B cell (primary cell): Measurements from ENCODE around the gene NUDT14. TPM values are rescaled to one million over a fixed set of nuclear protein-coding genes. Genes with fewer than 3 reads are reported as not detected.

Experiments
- ATAC-seq: fragments of 200-7000 bp; cut with Tn5 transposase; one replicate; pipeline ENCODE4 v1.10.0; 2021; ENCODE audit warnings: low read depth, mild to moderate bottlenecking, moderate number of reproducible peaks, moderate library complexity
- CTCF ChIA-PET: fragments of 350-600 bp; sonication (Branson Sonifier 250); formaldehyde crosslinking; loops from one replicate; lab custom pipeline; 2021; ENCODE audit warnings: antibody characterized with exemption, inconsistent platforms; lab: Charles Lee
- POLR2A ChIA-PET: fragments of 350-600 bp; sonication (Branson Sonifier 250); formaldehyde crosslinking; loops from one replicate; lab custom pipeline; 2021; ENCODE audit warnings: antibody characterized with exemption; lab: Charles Lee
- DNase-seq: peaks from one replicate; pipeline ENCODE4 v3.0.0; 2013
- H2AFZ ChIP-seq: 2 replicates; pipeline ENCODE4 v1.6.1; 2012; ENCODE audit warnings: mild to moderate bottlenecking, low read depth, low read length; ENCODE audit not compliant: insufficient read depth, poor library complexity, severe bottlenecking
- H3K27ac ChIP-seq, 2 donors: 1 replicate in 1 of 2; 2 replicates in 1 of 2; pipeline ENCODE4 v1.5.1; 2012 to 2013; ENCODE audit warnings: low read length in 2 of 2, mild to moderate bottlenecking in 2 of 2, moderate library complexity in 1 of 2
- H3K27me3 ChIP-seq, 4 experiments: fragments of 200-600 bp in 1 of 4; sonication (generic) in 1 of 4; replicated peaks in 1 of 4; 1 replicate in 2 of 4; 2 replicates in 2 of 4; pipeline versions ENCODE4 v1.6.1 to v1.7.0; 2013 to 2016; ENCODE audit warnings: low read length in 3 of 4, mild to moderate bottlenecking in 2 of 4, mixed read lengths in 1 of 4, moderate library complexity in 1 of 4; ENCODE audit not compliant: insufficient read depth in 4 of 4, control insufficient read depth in 3 of 4; ENCODE audit errors: control extremely low read depth in 1 of 4
- H3K36me3 ChIP-seq, 2 experiments: replicated peaks in 1 of 2; 1 replicate in 1 of 2; 2 replicates in 1 of 2; pipeline versions ENCODE4 v1.6.1 to v1.7.1; 2013; ENCODE audit warnings: low read length in 1 of 2; ENCODE audit not compliant: insufficient read depth in 2 of 2, control insufficient read depth in 1 of 2; ENCODE audit errors: control extremely low read depth in 1 of 2, extremely low read depth in 1 of 2
- H3K4me1 ChIP-seq, 2 donors: fragments of 200-600 bp in 1 of 2; sonication (generic) in 1 of 2; 1 replicate in 1 of 2; 2 replicates in 1 of 2; pipeline versions ENCODE4 v1.5.1 to v1.6.1; 2013 to 2017; ENCODE audit warnings: low read length in 2 of 2; ENCODE audit not compliant: control insufficient read depth in 2 of 2, insufficient read depth in 2 of 2
- H3K4me2 ChIP-seq: replicated peaks from 2 replicates; pipeline ENCODE3; 2012; ENCODE audit warnings: mild to moderate bottlenecking, low read depth, low read length; ENCODE audit not compliant: poor library complexity, severe bottlenecking
- H3K4me3 ChIP-seq, 5 experiments: fragments of 200-600 bp in 1 of 5; sonication (generic) in 1 of 5; 1 replicate in 3 of 5; 2 replicates in 2 of 5; pipeline versions ENCODE4 v1.5.1 to v1.7.0; 2011 to 2016; ENCODE audit warnings: low read length in 4 of 5, mild to moderate bottlenecking in 4 of 5, low read depth in 2 of 5, control low read depth in 1 of 5, moderate library complexity in 1 of 5; ENCODE audit not compliant: insufficient read depth in 1 of 5; ENCODE audit errors: control extremely low read depth in 1 of 5, extremely low read depth in 1 of 5
- H3K79me2 ChIP-seq: fragments of 200-600 bp; sonication (generic); one replicate; pipeline ENCODE4 v1.6.0; 2016; ENCODE audit warnings: low read length; ENCODE audit not compliant: control insufficient read depth, insufficient read depth
- H3K9ac ChIP-seq: fragments of 200-600 bp; sonication (generic); 2 replicates; pipeline ENCODE4 v1.6.1; 2017; ENCODE audit warnings: mild to moderate bottlenecking, low read length, moderate library complexity
- H3K9me3 ChIP-seq, 3 donors: one replicate each; pipeline versions ENCODE4 v1.6.1 to v1.7.1; 2013; ENCODE audit warnings: low read length in 2 of 3; ENCODE audit not compliant: control insufficient read depth in 2 of 3, insufficient read depth in 1 of 3; ENCODE audit errors: control extremely low read depth in 1 of 3
- H4K20me1 ChIP-seq: 2 replicates; pipeline ENCODE4 v1.6.0; 2012; ENCODE audit warnings: mild to moderate bottlenecking, low read length; ENCODE audit not compliant: insufficient read depth, control insufficient read depth, poor library complexity, severe bottlenecking
- H3K27ac Mint-ChIP-seq: one replicate; pipeline ENCODE4 v1.8.0; 2021; ENCODE audit warnings: mixed read lengths
- H3K27me3 Mint-ChIP-seq: one replicate; pipeline ENCODE4 v1.8.0; 2021; ENCODE audit warnings: mixed read lengths
- H3K4me1 Mint-ChIP-seq: one replicate; pipeline ENCODE4 v1.8.0; 2021; ENCODE audit warnings: mixed read lengths
- H3K4me3 Mint-ChIP-seq: one replicate; pipeline ENCODE4 v1.8.0; 2021; ENCODE audit warnings: mixed read lengths
- H3K9me3 Mint-ChIP-seq: one replicate; pipeline ENCODE4 v1.8.0; 2022; ENCODE audit warnings: mixed read lengths; ENCODE audit not compliant: insufficient read depth
- EZH2 ChIP-seq: IDR thresholded peaks from 2 replicates; pipeline ENCODE4 v1.6.1; 2012; ENCODE audit warnings: borderline replicate concordance, low read depth, mild to moderate bottlenecking, moderate library complexity, low read length; ENCODE audit not compliant: insufficient read depth, poor library complexity, severe bottlenecking
- WGBS: methylation state at CpG from one replicate; pipeline ENCODE4 v1.1.5; 2013; ENCODE audit warnings: missing lambda C conversion rate; ENCODE audit not compliant: insufficient coverage; 5-methylcytosine and 5-hydroxymethylcytosine counted together
- intact Hi-C: fragments of 100-400 bp; cut with micrococcal nuclease; formaldehyde crosslinking; loops from one replicate; pipeline ENCODE4 v1.10.0; 2022
- polyA plus RNA-seq: library from polyadenylated mRNA; depleted of rRNA; stranded (reverse); fragments of >200 nt; gene quantifications from 2 replicates; pipeline ENCODE4 v1.2.3, GENCODE V29; 2012
- total RNA-seq, 2 donors: library from RNA; stranded (reverse); fragments of 120-200 nt in 1 of 2; gene quantifications; 1 replicate in 1 of 2; 2 replicates in 1 of 2; pipeline versions ENCODE4 v1.2.3 to v1.2.4, GENCODE V29; 2013 to 2022
- TF ChIP-seq, protein P1 (sequence below): fragments of 200-600 bp; IDR thresholded peaks from one replicate; pipeline ENCODE4 v1.8.0; 2022; ENCODE audit warnings: antibody characterized with exemption, mild to moderate bottlenecking

NUDT14 gene
- total and polyA plus RNA-seq, 2 donors (not counting 1 experiment from before 2014, with no cell fraction given), result 17.4 to 31.6 TPM

DNA sequence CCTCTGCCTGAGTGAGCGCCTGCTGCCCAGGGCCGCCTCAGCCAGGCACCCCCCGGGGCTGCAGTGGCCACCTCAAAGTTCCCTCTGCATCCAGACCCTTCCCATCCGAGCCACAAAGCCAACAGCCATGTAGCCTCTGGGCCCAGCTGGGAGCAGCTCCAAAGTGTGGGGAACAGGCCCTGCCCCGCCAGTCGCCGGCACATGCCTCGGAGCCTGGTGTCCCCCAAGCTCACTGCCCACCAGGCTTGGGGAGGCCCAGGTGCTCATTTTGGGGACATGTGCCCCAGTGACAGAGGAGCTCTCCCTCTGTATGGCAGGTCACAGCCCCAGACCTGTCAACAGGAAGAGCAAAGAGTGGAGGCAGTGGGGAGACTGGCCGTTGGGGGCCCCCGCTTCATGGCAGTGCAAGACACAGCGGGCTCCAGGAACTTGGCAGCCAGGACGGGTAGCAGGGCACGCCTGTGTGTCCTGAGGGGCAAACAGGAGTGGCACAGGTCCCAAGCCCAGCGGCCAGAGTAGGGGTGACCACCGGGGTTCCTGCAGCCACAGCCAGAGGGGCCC is 42.5 kb downstream of the NUDT14 start:
- Mint-ChIP-seq H3K4me1 (no peaks in the 10 kb centered on the region), H3K27me3 (no peaks in the 10 kb centered on the region), H3K27ac (no peak overlapping the region), H3K4me3 (no peak overlapping the region), H3K9me3 (peaks cover 3% of the 10 kb centered on the region)
- POLR2A ChIA-PET, result no interaction called here
- WGBS, result over 99% methylated on average over 15 of the region's 15 CpGs
- DNase-seq (no peak), ATAC-seq (no peak)
- H3K27me3 ChIP-seq, result no peaks in the 10 kb centered on the region
- no peak overlapping the region for H3K4me3 ChIP-seq
- intact Hi-C loops, result no loop called here
- no peak overlapping the region for H3K9ac ChIP-seq
- H3K36me3 ChIP-seq, result no peaks in the 10 kb centered on the region
- CTCF ChIA-PET, result no interaction called here
- H3K27ac ChIP-seq, result no peak overlapping the region
- H4K20me1 ChIP-seq, result no peaks in the 10 kb centered on the region
- no peak for TF ChIP-seq EZH2
- TF ChIP-seq, protein P1, sequence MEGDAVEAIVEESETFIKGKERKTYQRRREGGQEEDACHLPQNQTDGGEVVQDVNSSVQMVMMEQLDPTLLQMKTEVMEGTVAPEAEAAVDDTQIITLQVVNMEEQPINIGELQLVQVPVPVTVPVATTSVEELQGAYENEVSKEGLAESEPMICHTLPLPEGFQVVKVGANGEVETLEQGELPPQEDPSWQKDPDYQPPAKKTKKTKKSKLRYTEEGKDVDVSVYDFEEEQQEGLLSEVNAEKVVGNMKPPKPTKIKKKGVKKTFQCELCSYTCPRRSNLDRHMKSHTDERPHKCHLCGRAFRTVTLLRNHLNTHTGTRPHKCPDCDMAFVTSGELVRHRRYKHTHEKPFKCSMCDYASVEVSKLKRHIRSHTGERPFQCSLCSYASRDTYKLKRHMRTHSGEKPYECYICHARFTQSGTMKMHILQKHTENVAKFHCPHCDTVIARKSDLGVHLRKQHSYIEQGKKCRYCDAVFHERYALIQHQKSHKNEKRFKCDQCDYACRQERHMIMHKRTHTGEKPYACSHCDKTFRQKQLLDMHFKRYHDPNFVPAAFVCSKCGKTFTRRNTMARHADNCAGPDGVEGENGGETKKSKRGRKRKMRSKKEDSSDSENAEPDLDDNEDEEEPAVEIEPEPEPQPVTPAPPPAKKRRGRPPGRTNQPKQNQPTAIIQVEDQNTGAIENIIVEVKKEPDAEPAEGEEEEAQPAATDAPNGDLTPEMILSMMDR, result no peak
- H3K79me2 ChIP-seq, result no peaks in the 10 kb centered on the region
- peaks cover 0 to 33% (median 14%) of the 10 kb centered on the region in 3 donors for H3K9me3 ChIP-seq
- no peaks in the 10 kb centered on the region for H3K4me1 ChIP-seq
- H3K4me2 ChIP-seq, result no peak overlapping the region
- no peak overlapping the region for H2AFZ ChIP-seq

DNA sequence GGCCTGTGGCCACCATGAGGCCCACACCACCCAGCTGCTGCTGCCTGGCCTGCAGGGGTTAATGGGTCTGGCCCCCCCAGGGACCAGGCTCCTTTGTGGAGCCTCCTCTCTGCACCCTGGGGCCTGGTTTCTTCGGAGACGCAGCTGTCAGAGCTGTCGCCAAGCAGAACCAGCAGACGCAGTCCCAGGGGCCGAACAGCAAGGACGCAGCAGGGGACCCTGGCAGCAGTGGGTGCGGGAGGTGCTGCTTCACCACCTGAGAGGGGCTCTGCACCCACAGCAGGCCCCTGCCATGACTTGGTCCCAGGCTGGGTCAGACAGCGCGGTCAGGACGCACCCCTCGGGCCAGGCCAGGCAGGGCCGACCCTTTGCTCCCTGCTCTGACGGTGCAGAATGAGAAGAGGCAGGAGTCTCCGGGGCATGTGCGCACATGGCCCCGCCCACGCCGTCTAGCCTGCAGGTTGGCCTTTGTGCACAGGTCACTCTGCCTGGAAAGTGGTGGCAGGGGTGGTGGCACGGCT is 43.0 kb downstream of the NUDT14 start:
- Histone ChIP-seq H3K4me3 (no peak overlapping the region), H3K36me3 (no peaks in the 10 kb centered on the region), H3K4me2 (no peak overlapping the region), H4K20me1 (no peaks in the 10 kb centered on the region), H3K4me1 (no peaks in the 10 kb centered on the region), H2AFZ (no peak overlapping the region), H3K79me2 (no peaks in the 10 kb centered on the region), H3K27me3 (peaks cover 0 to 3% (median 0%) of the 10 kb centered on the region in 4 experiments), H3K9ac (no peak overlapping the region), H3K9me3 (peaks cover 0 to 33% (median 14%) of the 10 kb centered on the region in 3 donors), H3K27ac (no peak overlapping the region)
- no peaks in the 10 kb centered on the region for H3K4me1 Mint-ChIP-seq
- peaks cover 7% of the 10 kb centered on the region for H3K9me3 Mint-ChIP-seq
- no peak overlapping the region for H3K4me3 Mint-ChIP-seq
- H3K27ac Mint-ChIP-seq, result no peak overlapping the region
- H3K27me3 Mint-ChIP-seq, result peaks cover 4% of the 10 kb centered on the region
- TF ChIP-seq, protein P1, result no peak
- ATAC-seq, result no peak
- DNase-seq, result no peak
- intact Hi-C loops, result no loop called here
- 94% methylated on average over 19 of the region's 19 CpGs for WGBS
- CTCF ChIA-PET, result no interaction called here
- POLR2A ChIA-PET, result no interaction called here
